HFF-Myc (cell line): ENCODE measurements around the gene SLC5A5.

Experiments
- DNase-seq: peaks from one replicate; pipeline ENCODE4 v3.0.0-alpha.2; 2011; ENCODE audit warnings: low read depth; ENCODE audit errors: extremely low read depth
- H3K4me3 ChIP-seq: replicated peaks from 2 replicates; pipeline ENCODE4 v1.5.1; 2011; ENCODE audit warnings: low read depth, mild to moderate bottlenecking, control low read depth, low read length
- CTCF ChIP-seq: IDR thresholded peaks from 2 replicates; pipeline ENCODE4 v1.5.1; 2012; ENCODE audit warnings: mild to moderate bottlenecking, low read depth, low read length, control low read depth; ENCODE audit errors: missing control alignments

Gene SLC5A5

DNA sequence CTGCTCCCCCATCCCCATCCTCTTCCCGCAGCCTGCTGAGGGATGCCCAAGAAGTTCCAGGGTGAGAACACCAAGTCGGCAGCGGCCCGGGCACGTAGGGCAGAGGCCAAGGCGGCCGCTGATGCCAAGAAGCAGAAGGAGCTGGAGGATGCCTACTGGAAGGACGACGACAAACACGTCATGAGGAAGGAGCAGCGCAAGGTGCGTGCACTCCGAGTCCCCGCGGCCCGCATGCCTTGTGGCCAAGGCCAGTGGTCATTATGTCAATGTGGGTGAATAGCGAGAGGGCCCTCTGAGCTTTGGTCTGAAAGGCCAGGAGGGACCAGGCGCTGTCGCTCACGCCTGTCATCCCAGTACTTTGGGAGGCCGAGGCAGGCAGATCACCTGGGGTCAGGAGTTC is 64.6 kb downstream of the SLC5A5 start:
- H3K4me3 ChIP-seq, result no peak overlapping the region
- TF ChIP-seq CTCF, result no peak
- DNase-seq, result no peak

DNA sequence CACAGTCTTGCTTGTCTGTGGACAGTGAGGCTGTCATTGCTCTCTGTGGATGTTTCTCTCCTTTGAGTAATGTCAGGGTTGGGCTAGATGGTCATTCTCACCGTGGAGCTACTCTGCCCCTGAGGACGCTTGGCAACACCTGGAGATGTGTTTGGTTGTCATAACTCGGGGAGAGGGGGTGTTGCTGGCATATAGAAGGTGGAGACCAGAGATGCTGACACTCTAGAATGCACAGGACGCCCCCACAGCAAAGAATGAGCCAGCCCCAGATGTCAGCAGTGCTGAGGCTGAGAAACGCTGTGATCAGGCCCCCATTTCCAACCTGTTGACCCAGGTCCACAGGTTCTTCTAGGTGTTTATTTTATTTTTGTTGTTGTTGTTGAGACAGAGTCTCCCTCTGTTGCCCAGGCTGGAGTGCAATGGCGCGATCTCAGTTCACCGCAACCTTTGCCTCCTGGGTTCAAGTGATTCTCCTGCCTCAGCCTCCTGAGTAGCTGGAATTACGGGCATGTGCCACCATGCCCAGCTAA is 65.7 kb downstream of the SLC5A5 start:
- TF ChIP-seq CTCF, result no peak
- no peak for DNase-seq
- no peak overlapping the region for H3K4me3 ChIP-seq

- DNase-seq, result peak; percentile 70
- no peak overlapping the region for H3K4me3 ChIP-seq
- peak; percentile 96 for TF ChIP-seq CTCF
These were observed 66.5 kb downstream of the SLC5A5 start for GRCh38 chr19:17938092-17938845.

- TF ChIP-seq CTCF, result no peak
- no peak overlapping the region for H3K4me3 ChIP-seq
- DNase-seq, result no peak
These were observed 70.4 kb downstream of the SLC5A5 start for GRCh38 chr19:17942181-17942580.

- H3K4me3 ChIP-seq, result no peak overlapping the region
- TF ChIP-seq CTCF, result no peak
- no peak for DNase-seq
These were observed 71.0 kb downstream of the SLC5A5 start for GRCh38 chr19:17942582-17943273.

DNA sequence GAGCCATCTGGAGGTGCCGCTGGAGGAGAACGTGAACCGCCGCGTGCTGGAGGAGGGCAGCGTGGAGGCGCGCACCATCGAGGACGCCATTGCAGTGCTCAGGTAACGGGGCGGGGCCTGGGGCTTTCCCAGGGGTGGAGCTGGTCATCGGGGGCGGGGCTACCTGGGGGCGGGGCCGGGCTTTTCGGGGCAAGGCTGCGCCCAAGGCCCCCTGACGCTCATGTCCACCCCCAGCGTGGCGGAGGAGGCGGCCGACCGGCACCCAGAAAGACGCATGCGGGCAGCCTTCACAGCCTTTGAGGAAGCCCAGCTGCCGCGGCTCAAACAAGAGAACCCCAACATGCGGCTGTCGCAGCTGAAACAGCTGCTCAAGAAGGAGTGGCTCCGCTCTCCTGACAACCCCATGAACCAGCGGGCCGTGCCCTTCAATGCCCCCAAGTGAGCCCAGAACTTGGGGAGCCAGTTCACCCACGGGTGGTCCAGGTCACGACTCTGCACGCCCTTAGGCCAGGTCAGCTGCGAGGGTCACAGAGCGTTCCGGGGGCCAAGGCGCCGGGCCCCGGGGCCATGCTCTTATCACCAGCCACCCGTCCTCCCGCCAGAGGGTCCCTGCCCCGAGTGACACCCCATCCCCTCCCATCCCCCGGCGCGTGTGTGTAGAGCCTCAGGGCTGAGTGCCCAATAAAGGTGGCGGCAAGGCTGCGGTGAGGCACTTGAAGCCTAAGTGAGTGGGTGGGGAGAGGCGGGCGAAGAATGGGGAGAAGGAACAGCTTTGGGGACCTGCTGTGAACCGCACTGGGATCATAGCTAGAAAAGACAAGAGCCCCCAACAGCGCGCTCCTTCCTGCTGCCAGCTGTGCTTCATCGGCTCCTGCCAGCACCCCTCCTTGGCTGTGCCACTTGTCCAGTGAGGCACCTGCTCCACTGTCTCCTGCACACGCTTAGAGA is 71.8 kb downstream of the SLC5A5 start:
- H3K4me3 ChIP-seq, result no peak overlapping the region
- TF ChIP-seq CTCF, result no peak
- no peak for DNase-seq
